Endothelial cell of umbilical vein (primary cell): ENCODE measurements around the gene PARN. TPM values are rescaled to one million over a fixed set of nuclear protein-coding genes. Genes with fewer than 3 reads are reported as not detected.

ENCODE experiments used
- BruUV-seq: library from RNA; stranded (reverse); fragments of 400-500 nt; replicated peaks from 2 replicates; lab custom pipeline; 2021; lab: Mats Ljungman, UMichigan
- CTCF ChIA-PET: fragments of 300-600, 350-600 bp; sonication (Branson Sonifier 250); formaldehyde crosslinking; loops from one replicate; lab custom pipeline; 2021; ENCODE audit warnings: antibody characterized with exemption, inconsistent platforms; lab: Charles Lee
- POLR2A ChIA-PET: fragments of 300-600, 350-600 bp; sonication (Branson Sonifier 250); formaldehyde crosslinking; loops from one replicate; lab custom pipeline; 2021; ENCODE audit warnings: antibody characterized with exemption, inconsistent platforms; lab: Charles Lee
- DNase-seq: peaks from one replicate; pipeline ENCODE4 v3.0.0-alpha.2; 2011; ENCODE audit warnings: low read depth, low spot score
- FAIRE-seq: peaks from 2 replicates; lab custom pipeline; 2011; peaks lifted over from hg19 to GRCh38; lab: Jason Lieb, UNC
- H2AFZ ChIP-seq: 2 replicates; pipeline ENCODE4 v1.6.0; 2012; ENCODE audit warnings: low read depth, low read length, control low read depth, inconsistent platforms
- H3K27ac ChIP-seq: 2 replicates; pipeline ENCODE4 v1.5.1; 2011; ENCODE audit warnings: low read depth, mild to moderate bottlenecking, control low read depth, low read length, moderate library complexity; ENCODE audit not compliant: insufficient read depth
- H3K27me3 ChIP-seq, 2 experiments: 2 replicates each; pipeline versions ENCODE4 v1.6.0 to v1.6.1; 2011; ENCODE audit warnings: low read length in 2 of 2, mixed read lengths in 1 of 2; ENCODE audit not compliant: control insufficient read depth in 2 of 2, insufficient read depth in 2 of 2
- H3K36me3 ChIP-seq, 2 experiments: 2 replicates in 1 of 2; 3 replicates in 1 of 2; pipeline ENCODE4 v1.5.1; 2011; ENCODE audit warnings: low read length in 2 of 2, mild to moderate bottlenecking in 1 of 2, moderate library complexity in 1 of 2; ENCODE audit not compliant: control insufficient read depth in 2 of 2, insufficient read depth in 2 of 2; ENCODE audit errors: extremely low read depth in 1 of 2
- H3K4me1 ChIP-seq: 3 replicates; pipeline ENCODE4 v1.5.1; 2011; ENCODE audit warnings: mild to moderate bottlenecking, low read length; ENCODE audit not compliant: control insufficient read depth, insufficient read depth; ENCODE audit errors: extremely low read depth
- H3K4me2 ChIP-seq: 2 replicates; pipeline ENCODE4 v1.6.1; 2011; ENCODE audit warnings: low read length, control low read depth, mixed read lengths; ENCODE audit not compliant: insufficient read depth
- H3K4me3 ChIP-seq, 3 experiments: fragments of 200-600 bp in 1 of 3; sonication (generic), shearing (Covaris generic) in 1 of 3; replicated peaks in 1 of 3; 2 replicates each; pipeline ENCODE4 v1.5.1; 2011 to 2016; ENCODE audit warnings: control low read depth in 3 of 3, low read length in 3 of 3, mild to moderate bottlenecking in 2 of 3, inconsistent platforms in 1 of 3, low read depth in 1 of 3, moderate library complexity in 1 of 3; ENCODE audit not compliant: insufficient read depth in 1 of 3
- H3K79me2 ChIP-seq: 2 replicates; pipeline ENCODE4 v1.6.0; 2012; ENCODE audit warnings: low read length, inconsistent platforms; ENCODE audit not compliant: control insufficient read depth, insufficient read depth
- H3K9ac ChIP-seq: replicated peaks from 2 replicates; pipeline ENCODE3; 2011; ENCODE audit warnings: low read length, control low read depth; ENCODE audit not compliant: insufficient read depth; ENCODE audit errors: extremely low read depth
- H3K9me1 ChIP-seq: replicated peaks from 3 replicates; pipeline ENCODE4 v1.6.0; 2011; ENCODE audit warnings: mild to moderate bottlenecking, low read length; ENCODE audit not compliant: control insufficient read depth, insufficient read depth; ENCODE audit errors: extremely low read depth
- H3K9me3 ChIP-seq: replicated peaks from 2 replicates; pipeline ENCODE4 v1.5.1; 2012; ENCODE audit warnings: low read length, inconsistent platforms; ENCODE audit not compliant: control insufficient read depth, insufficient read depth
- H4K20me1 ChIP-seq: replicated peaks from 2 replicates; pipeline ENCODE3; 2011; ENCODE audit warnings: mild to moderate bottlenecking, low read length; ENCODE audit not compliant: control insufficient read depth, insufficient read depth; ENCODE audit errors: extremely low read depth
- CTCF ChIP-seq, 2 donors: IDR thresholded peaks; 1 replicate in 1 of 2; 2 replicates in 1 of 2; pipeline ENCODE4 v1.5.1; 2011; ENCODE audit warnings: low read length in 2 of 2, mild to moderate bottlenecking in 2 of 2, moderate library complexity in 2 of 2, control low read depth in 1 of 2, inconsistent platforms in 1 of 2, low read depth in 1 of 2; ENCODE audit not compliant: insufficient read depth in 1 of 2; ENCODE audit errors: extremely low read depth in 1 of 2
- EZH2 ChIP-seq: IDR thresholded peaks from 2 replicates; pipeline ENCODE4 v1.6.1; 2012; ENCODE audit warnings: borderline replicate concordance, low read depth, mild to moderate bottlenecking, moderate library complexity, low read length, inconsistent platforms; ENCODE audit not compliant: severe bottlenecking
- FOS ChIP-seq: IDR thresholded peaks from 2 replicates; pipeline ENCODE4 v1.6.1; 2011; ENCODE audit warnings: mild to moderate bottlenecking, low read length, moderate library complexity, borderline replicate concordance; ENCODE audit not compliant: insufficient read depth
- GATA2 ChIP-seq: IDR thresholded peaks from 2 replicates; pipeline ENCODE4 v1.7.0; 2011; ENCODE audit warnings: low read depth, mild to moderate bottlenecking, moderate library complexity, mixed read lengths, low read length; ENCODE audit not compliant: insufficient read length, insufficient read depth
- JUN ChIP-seq: IDR thresholded peaks from 2 replicates; pipeline ENCODE4 v1.6.1; 2011; ENCODE audit warnings: borderline replicate concordance, low read depth; ENCODE audit not compliant: insufficient read length, insufficient read depth
- MAX ChIP-seq: IDR thresholded peaks from 2 replicates; pipeline ENCODE4 v1.6.1; 2011; ENCODE audit not compliant: insufficient read depth, insufficient read length
- MYC ChIP-seq: IDR thresholded peaks from one replicate; pipeline ENCODE4 v1.6.1; 2011; ENCODE audit warnings: mild to moderate bottlenecking, low read depth, low read length
- POLR2A ChIP-seq: IDR thresholded peaks from 2 replicates; pipeline ENCODE4 v1.6.1; 2012; ENCODE audit warnings: low read depth, mild to moderate bottlenecking, control low read depth, low read length
- POLR2AphosphoS5 ChIP-seq: IDR thresholded peaks from 2 replicates; pipeline ENCODE4 v1.6.1; 2012; ENCODE audit warnings: low read depth, mild to moderate bottlenecking, control low read depth, low read length, moderate library complexity; ENCODE audit not compliant: insufficient read depth
- dilution Hi-C: fragments of 300-500 bp; cut with MboI; formaldehyde crosslinking; loops from one replicate; pipeline ENCODE4 v1.15.0; 2019; ENCODE audit warnings: low sequenced_read_pairs; ENCODE audit not compliant: extremely low pct_ligation_motif_present
- intact Hi-C: fragments of 100-400 bp; cut with micrococcal nuclease; formaldehyde crosslinking; loops from one replicate; pipeline ENCODE4 v1.10.0; 2022
- polyA plus RNA-seq, 4 experiments: library from polyadenylated mRNA; depleted of rRNA in 3 of 4; stranded (reverse) in 3 of 4; unstranded in 1 of 4; fragments of >200 nt; gene quantifications; 2 replicates each; pipeline versions ENCODE4 v1.2.1 to v1.2.3, GENCODE V29; 2011 to 2012; ENCODE audit warnings: missing spikeins in 1 of 4
- total RNA-seq: library from RNA; stranded (reverse); gene quantifications from 2 replicates; pipeline ENCODE4 v1.2.3, GENCODE V29; 2021

The PARN gene
- total and polyA plus RNA-seq, 2 donors (not counting 3 experiments of a cell fraction or from before 2014, with no cell fraction given): 16.9 to 24.6 TPM

GRCh38 chr16:14501331-14502255 lies 128.5 kb downstream of the PARN start:
- Histone ChIP-seq H3K27ac (peak overlapping the region; percentile 0), H3K36me3 (no peaks in the 10 kb centered on the region), H3K27me3 (no peaks in the 10 kb centered on the region), H2AFZ (peak overlapping the region; percentile 71), H3K9me1 (no peaks in the 10 kb centered on the region), H3K9me3 (no peaks in the 10 kb centered on the region), H3K79me2 (no peaks in the 10 kb centered on the region), H3K9ac (no peak overlapping the region), H3K4me2 (no peak overlapping the region), H3K4me3 (no peak overlapping the region), H4K20me1 (no peaks in the 10 kb centered on the region), H3K4me1 (peaks cover 23% of the 10 kb centered on the region)
- intact Hi-C loops: no loop called here
- DNase-seq: peak; percentile 85
- ChIA-PET CTCF (interaction anchor here (0.6 to 2.3 kb wide), 4 partner anchors 10 to 25 kb away, joined by 3 to 10 read pairs (median 4); no protein-coding TSS in a partner anchor), POLR2A (no interaction called here)
- BruUV-seq: no TSS peak
- dilution Hi-C loops: no loop called here
- TF ChIP-seq GATA2 (no peak), MAX (peak; percentile 18), FOS (peak; percentile 12), MYC (peak; percentile 73)
- peak; percentile 85 for FAIRE-seq

- Histone ChIP-seq H3K36me3 (no peaks in the 10 kb centered on the region), H3K27ac (no peak overlapping the region), H3K4me2 (no peak overlapping the region), H4K20me1 (no peaks in the 10 kb centered on the region), H3K9me1 (no peaks in the 10 kb centered on the region), H3K4me1 (peaks cover 23% of the 10 kb centered on the region), H2AFZ (no peak overlapping the region), H3K9me3 (no peaks in the 10 kb centered on the region), H3K9ac (no peak overlapping the region), H3K4me3 (no peak overlapping the region), H3K79me2 (no peaks in the 10 kb centered on the region), H3K27me3 (no peaks in the 10 kb centered on the region)
- POLR2A ChIA-PET: no interaction called here
- FAIRE-seq (no peak), DNase-seq (no peak)
- intact Hi-C loops (no loop called here), dilution Hi-C loops (no loop called here)
- BruUV-seq: no TSS peak
- TF ChIP-seq JUN (no peak), FOS (no peak), CTCF (IDR thresholded peaks at IDR 0.05; ENCODE audit: extremely low read depth in 1 of 2, insufficient read depth in 1 of 2, low read depth in 1 of 2, low read length in 2 of 2) (no peak), POLR2A (no peak), GATA2 (no peak), EZH2 (no peak), POLR2AphosphoS5 (no peak), MYC (no peak), MAX (no peak)
- CTCF ChIA-PET: interaction anchor here (1.4 to 2.3 kb wide), 2 partner anchors 9 to 11 kb away, joined by 3 to 10 read pairs; no protein-coding TSS in a partner anchor
Observed at GRCh38 chr16:14500791-14501190, 129.3 kb downstream of the PARN start.
